ENCODE results near the gene LEPROT.

- TF ChIP-seq CTCF (IDR thresholded peaks at IDR 0.05 in 2 of 3, conservative IDR thresholded peaks at IDR 0.05 in 1 of 3; ENCODE audit: borderline replicate concordance in 1 of 3, insufficient read depth in 1 of 3, low read depth in 2 of 3, low read length in 2 of 3) (no peak), POLR2AphosphoS5 (IDR thresholded peaks at IDR 0.05; ENCODE audit: low read depth, low read length) (no peak), CEBPB (IDR thresholded peaks at IDR 0.05; ENCODE audit: low read depth) (no peak), ELF1 (IDR thresholded peaks at IDR 0.05; ENCODE audit: borderline replicate concordance, low read depth) (no peak)
These were observed 59.2 kb downstream of the LEPROT start for GRCh38 chr1:65479554-65480204.
